ENCODE data around the gene LCP1. TPM values are rescaled to one million over a fixed set of nuclear protein-coding genes. Genes with fewer than 3 reads are reported as not detected.

LCP1 gene
- total RNA-seq, 1 donor, result 44.9 TPM

GRCh38 chr13:46087481-46087880 is 94.5 kb downstream of the LCP1 start:
- no peak for DNase-seq (ENCODE audit: low read depth)

DNA sequence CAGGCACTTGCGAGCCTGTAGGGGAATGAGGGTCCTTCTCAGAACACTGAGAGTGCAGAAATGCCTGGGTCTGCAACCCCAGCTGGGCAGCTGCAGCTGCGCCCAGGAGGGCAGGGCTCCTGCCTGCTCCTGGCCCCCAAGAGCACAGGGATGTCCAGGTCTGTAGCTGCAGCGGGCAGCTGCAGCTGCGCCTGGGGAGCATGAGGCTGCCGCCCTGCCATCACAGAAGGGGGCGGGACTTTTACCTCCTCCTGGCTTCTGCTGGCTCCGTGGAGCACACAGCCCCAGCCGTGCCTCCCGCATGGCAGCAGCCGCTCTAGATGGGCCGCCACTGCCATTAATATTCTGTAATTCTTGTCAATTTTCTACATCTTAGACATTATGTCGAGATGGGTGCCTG is 95.0 kb downstream of the LCP1 start:
- H3K4me3 ChIP-seq (ENCODE audit: low read depth, low read length), result no peak overlapping the region
- DNase-seq (ENCODE audit: low read depth), result no peak
- TF ChIP-seq, protein P1, sequence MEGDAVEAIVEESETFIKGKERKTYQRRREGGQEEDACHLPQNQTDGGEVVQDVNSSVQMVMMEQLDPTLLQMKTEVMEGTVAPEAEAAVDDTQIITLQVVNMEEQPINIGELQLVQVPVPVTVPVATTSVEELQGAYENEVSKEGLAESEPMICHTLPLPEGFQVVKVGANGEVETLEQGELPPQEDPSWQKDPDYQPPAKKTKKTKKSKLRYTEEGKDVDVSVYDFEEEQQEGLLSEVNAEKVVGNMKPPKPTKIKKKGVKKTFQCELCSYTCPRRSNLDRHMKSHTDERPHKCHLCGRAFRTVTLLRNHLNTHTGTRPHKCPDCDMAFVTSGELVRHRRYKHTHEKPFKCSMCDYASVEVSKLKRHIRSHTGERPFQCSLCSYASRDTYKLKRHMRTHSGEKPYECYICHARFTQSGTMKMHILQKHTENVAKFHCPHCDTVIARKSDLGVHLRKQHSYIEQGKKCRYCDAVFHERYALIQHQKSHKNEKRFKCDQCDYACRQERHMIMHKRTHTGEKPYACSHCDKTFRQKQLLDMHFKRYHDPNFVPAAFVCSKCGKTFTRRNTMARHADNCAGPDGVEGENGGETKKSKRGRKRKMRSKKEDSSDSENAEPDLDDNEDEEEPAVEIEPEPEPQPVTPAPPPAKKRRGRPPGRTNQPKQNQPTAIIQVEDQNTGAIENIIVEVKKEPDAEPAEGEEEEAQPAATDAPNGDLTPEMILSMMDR (IDR thresholded peaks at IDR 0.05; ENCODE audit: insufficient read depth, low read depth, low read length), result no peak

More at GRCh38 chr13:46087481-46087880, 94.5 kb downstream of the LCP1 start:
- TF ChIP-seq, protein P1 (IDR thresholded peaks at IDR 0.05; ENCODE audit: insufficient read depth, low read depth, low read length), result no peak
- H3K4me3 ChIP-seq (ENCODE audit: low read depth, low read length), result no peak overlapping the region

DNA sequence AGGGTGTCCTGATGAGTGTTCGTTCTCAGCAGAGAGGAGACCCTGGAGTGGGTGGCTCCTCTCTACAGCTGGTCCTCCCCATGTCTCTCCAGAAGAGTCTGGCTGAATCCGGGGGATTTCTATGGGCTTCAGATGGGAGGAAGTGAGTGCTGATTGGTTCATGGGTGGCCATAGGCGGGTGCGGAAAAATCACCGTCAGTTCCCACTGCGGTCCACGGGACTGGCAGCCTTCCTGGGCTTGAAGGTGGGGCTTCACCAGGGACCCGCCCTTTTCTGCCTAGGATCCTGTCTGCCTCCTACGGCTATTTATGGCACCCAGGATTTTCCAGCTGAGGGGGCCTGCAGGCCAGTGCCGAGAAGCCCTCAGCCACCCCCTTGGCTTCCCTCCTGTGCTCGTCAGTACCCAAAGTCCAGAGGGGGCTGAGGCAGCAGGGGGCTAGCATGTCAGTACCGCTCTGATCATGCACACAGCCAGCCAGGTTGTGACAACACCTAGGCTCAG is 95.5 kb downstream of the LCP1 start:
- DNase-seq (ENCODE audit: low read depth), result no peak
- no peak overlapping the region for H3K4me3 ChIP-seq (ENCODE audit: low read depth, low read length)
- TF ChIP-seq, protein P1 (IDR thresholded peaks at IDR 0.05; ENCODE audit: insufficient read depth, low read depth, low read length), result no peak

DNA sequence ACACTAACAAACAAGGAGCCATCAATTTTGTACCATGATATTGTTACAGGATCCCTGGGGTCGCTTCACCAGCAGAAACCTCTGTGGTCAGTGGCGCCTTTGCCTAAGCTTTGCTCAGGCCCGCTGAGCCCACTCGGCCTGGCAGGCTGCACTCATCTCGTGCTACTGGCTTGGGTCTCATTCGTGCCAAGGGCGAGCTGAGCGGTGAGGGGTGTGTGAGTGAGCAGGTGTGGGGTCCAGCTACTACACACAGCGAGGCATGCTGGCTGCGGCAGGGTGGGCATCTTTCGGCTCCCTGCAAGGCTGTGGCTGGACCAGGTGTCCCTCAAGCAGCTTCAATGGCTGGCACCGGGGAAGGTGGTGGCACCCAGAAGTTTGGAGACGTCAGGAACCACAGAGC is 96.2 kb downstream of the LCP1 start:
- DNase-seq (ENCODE audit: low read depth), result no peak
- TF ChIP-seq, protein P1 (IDR thresholded peaks at IDR 0.05; ENCODE audit: insufficient read depth, low read depth, low read length), result no peak
- no peak overlapping the region for H3K4me3 ChIP-seq (ENCODE audit: low read depth, low read length)

- no peak overlapping the region for H3K4me3 ChIP-seq (ENCODE audit: low read depth, low read length)
- TF ChIP-seq, protein P1 (IDR thresholded peaks at IDR 0.05; ENCODE audit: insufficient read depth, low read depth, low read length), result no peak
- no peak for DNase-seq (ENCODE audit: low read depth)
These were observed 99.7 kb downstream of the LCP1 start for GRCh38 chr13:46082324-46082723.

GRCh38 chr13:46079770-46080169 is 102.2 kb downstream of the LCP1 start:
- no peak overlapping the region for H3K4me3 ChIP-seq (ENCODE audit: low read depth, low read length)
- DNase-seq (ENCODE audit: low read depth), result no peak
- TF ChIP-seq, protein P1 (IDR thresholded peaks at IDR 0.05; ENCODE audit: insufficient read depth, low read depth, low read length), result no peak

DNA sequence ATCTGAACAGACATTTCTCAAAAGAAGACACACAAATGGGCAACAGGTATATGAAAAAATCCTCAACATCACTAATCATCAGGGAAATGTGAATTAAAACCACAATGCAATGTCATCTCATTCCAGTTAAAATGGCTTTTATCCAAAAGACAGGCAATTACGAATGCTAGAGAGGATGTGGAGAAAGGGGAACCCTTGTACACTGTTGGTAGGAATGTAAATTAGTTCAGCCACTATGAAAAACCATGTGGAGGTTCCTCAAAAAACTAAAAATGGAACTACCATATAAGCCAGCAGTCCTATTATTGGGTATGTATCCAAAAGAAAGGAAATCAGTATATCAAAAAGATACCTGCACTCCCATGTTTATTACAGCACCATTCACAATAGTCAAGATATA is 104.7 kb downstream of the LCP1 start:
- TF ChIP-seq, protein P1 (IDR thresholded peaks at IDR 0.05; ENCODE audit: insufficient read depth, low read depth, low read length), result no peak
- H3K4me3 ChIP-seq (ENCODE audit: low read depth, low read length), result no peak overlapping the region
- DNase-seq (ENCODE audit: low read depth), result no peak
